ENCODE measurements around the gene PTPRT.

Gene PTPRT

DNA sequence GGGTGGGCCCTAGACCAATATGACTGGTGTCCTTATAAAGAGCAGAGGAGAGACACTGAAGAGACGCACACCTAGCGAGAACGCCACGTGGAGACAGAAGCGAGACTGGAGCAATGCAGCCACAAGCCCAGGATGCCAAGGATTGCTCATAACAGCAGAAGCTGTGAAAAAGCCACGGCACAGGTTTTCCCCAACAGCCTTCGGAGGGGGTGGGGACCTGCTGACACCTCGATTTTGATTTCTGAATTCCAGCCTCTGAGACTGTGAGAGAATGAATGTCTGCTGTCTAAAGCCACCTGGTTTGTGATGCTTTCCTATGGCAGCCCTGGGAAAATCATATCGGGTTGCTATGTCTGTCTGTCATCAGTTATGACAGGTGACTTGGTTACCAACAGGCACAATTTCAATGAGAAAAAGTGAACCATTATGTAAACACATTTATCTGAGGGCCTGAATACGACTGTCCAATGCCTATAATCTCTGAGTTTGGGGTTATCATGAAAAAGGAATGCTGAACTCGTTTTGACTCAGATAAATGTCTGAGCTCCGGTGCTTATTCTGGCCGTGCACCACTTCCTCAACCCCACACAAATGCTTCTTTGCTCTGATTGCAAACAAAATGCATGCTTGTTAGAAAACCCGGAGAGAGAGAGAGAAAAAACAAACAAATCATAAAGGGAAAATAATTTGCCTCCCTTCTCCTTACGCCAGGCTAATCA, 769.7 kb downstream of the PTPRT start:
- no peak for DNase-seq (ENCODE audit: low read depth, low spot score)
- no peak overlapping the region for H3K4me3 ChIP-seq (ENCODE audit: low read length)

DNA sequence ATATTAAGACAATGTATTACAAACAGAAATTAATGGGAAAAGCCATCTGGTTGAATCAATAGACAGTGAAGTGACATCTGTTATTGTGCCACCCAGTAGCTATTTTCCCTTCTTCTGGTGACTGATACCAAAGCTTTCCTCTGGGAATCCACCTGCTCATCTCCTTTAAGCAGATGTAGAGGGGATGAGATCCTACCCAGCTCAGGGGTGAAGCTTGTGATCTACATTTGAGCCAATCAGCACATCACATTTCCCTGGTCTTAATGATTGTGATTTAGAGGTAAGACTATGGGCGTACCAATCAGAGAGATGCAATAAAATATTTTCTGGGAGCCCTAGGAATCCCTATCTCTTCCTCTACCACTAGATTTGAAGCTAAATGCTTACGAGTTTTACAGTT, 782.9 kb downstream of the PTPRT start:
- no peak for DNase-seq (ENCODE audit: low read depth, low spot score)
- no peak overlapping the region for H3K4me3 ChIP-seq (ENCODE audit: low read length)

DNA sequence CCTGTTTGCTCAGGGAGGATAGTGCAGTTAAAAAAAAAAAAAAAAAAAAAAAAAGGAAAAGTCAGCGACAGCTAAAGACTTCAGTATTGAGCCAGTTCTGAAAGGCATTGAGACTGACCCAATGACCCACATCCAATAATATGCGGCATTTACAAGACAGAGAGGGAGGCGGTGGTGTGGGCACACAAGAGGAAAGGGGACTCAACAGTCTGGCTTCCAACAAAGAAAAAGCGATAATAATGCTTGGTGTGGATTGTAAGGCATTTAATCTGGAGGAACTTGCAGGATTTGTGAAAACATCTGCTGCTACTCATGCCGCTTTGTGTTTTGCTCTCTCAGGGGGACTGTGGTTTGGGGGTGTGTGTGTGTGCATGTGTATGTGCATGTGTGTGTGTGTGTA, 787.3 kb downstream of the PTPRT start:
- no peak for DNase-seq (ENCODE audit: low read depth, low spot score)
- H3K4me3 ChIP-seq (ENCODE audit: low read length): no peak overlapping the region

DNA sequence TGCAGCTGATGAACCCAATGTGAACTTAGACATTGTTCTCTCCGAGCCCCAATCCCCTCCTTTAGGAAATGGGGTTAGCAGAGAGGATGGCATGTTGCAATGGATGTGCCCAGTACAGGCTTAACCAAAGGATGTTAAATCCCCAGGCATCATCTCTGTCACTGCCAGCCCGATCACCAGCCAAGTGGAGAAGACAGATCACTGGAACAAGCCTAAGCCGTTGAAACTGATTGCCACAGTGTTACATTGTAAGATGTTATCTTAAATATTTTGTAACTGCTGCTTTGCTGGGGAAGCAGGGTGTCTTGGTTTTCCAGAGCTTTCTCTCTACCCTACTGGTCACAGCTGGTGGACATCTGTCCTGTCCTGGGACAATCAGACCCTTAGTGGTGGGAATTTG, 788.1 kb downstream of the PTPRT start:
- H3K4me3 ChIP-seq (ENCODE audit: low read length): no peak overlapping the region
- no peak for DNase-seq (ENCODE audit: low read depth, low spot score)

DNA sequence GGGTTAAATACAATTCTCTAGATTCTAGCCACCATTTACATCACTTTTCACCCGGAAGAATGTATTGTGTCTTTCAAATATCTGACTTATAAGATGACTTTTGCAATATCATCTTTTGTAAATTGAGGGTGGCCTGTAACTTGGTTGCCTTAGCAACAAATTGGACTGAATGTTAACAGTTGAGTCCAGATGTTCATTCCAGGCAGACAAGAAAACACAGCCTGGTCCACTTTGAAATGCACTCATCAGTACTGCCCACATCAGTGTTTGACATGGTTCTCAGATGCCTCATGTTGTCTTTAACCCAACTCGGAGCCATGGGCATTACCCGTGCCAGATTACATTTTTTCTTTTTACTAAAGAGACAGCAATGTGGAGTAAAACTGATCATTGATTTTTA, 789.9 kb downstream of the PTPRT start:
- DNase-seq (ENCODE audit: low read depth, low spot score): no peak

DNA sequence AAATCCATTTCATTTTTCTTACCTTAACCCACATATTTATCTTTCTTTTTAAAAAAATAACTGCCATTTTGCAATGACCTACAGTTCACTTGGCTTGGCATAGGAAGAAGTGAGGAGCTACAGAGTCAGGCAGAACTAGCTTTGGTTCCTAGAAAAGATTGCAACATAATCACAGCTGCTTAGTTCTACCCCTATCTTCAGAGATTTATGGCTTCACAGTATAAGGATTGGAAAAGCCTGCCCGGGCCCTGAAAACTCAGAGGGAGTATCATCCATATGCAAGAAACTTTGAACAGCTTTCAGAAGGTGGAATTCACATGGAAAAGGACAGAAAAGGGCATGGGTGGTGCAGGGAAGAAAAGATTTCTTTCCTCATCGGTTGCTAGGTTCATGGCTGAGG, 797.3 kb downstream of the PTPRT start:
- no peak for DNase-seq (ENCODE audit: low read depth, low spot score)
- H3K4me3 ChIP-seq (ENCODE audit: low read length): no peak overlapping the region

More for the DNA sequence above, 789.9 kb downstream of the PTPRT start:
- no peak overlapping the region for H3K4me3 ChIP-seq (ENCODE audit: low read length)

DNA sequence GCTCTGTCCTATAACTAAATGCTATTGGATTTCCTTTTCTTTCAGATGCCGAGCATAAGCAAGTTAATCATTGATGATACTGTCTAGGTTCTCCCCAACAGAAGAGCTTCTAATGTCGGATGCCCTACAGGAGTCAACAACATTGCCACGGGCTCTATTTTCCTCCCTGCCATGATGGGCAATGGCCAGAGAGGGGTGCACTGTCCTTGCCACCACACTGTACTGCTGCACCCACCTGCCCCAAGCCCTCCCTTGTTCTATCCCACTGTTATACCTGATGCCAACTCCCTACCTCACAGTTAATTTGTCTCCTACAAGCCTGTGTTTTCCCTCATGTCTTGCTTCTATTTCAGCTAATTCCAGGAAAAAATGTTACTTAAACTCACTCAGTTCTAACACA, 797.9 kb downstream of the PTPRT start:
- H3K4me3 ChIP-seq (ENCODE audit: low read length): no peak overlapping the region
- no peak for DNase-seq (ENCODE audit: low read depth, low spot score)

DNA sequence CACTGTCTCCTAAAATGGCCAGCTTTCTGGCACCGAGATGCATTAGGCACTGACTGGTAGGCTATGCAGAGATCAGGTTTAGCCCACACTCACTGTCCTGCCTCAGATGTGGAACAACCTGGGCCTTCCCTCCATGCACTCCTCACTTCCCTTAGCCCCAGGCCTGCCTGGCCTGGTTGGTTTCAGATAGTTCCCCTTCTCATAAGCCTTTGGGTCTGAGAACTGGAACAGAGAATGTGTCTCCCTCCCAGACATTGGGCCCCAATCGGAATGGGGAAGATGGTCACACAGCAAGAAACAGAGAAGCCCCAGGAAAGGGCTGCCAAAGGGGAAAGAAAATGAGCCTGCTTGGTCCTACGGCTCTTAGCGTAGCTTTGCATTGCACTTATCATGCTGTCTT, 809.4 kb downstream of the PTPRT start:
- H3K4me3 ChIP-seq (ENCODE audit: low read length): no peak overlapping the region
- no peak for DNase-seq (ENCODE audit: low read depth, low spot score)

DNA sequence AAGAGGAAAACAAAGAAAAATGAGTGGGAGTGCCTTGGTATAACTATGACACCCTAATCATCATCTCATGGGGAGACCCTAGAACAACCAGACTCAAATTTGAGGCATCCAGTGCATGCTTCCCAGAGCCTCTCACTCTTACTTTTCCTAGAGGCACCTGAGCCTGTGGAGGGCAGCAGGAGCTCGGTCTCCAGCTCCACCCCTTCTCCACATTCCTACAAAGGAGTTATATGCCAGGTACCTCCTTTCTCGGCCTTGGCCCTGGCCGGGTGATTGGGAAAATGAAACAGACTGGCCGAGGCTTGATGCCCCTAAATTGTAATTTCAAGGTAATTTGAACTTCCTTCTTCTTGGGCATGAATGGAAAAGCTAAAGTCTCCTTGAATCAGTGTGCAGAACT, 810.3 kb downstream of the PTPRT start:
- DNase-seq (ENCODE audit: low read depth, low spot score): no peak
- no peak overlapping the region for H3K4me3 ChIP-seq (ENCODE audit: low read length)

DNA sequence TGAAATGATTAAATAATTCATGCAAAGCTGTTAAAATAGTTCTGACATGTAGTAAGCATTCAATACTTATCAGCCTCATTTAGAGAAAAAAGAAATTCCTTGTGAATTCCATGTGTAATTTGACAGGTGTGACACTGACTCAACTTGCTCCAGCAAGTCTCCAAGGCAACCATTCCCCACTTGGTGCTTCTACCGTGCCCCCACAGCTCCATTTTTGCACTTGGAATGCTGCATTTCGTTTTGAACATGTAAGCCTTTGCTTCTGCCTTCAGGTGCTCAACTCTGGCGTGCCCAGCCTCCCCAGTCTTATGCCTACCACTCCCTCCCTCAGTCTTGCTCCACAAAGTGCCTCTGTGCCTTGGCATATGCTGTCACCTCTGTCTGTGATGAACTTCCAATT, 810.9 kb downstream of the PTPRT start:
- H3K4me3 ChIP-seq (ENCODE audit: low read length): no peak overlapping the region
- DNase-seq (ENCODE audit: low read depth, low spot score): no peak

DNA sequence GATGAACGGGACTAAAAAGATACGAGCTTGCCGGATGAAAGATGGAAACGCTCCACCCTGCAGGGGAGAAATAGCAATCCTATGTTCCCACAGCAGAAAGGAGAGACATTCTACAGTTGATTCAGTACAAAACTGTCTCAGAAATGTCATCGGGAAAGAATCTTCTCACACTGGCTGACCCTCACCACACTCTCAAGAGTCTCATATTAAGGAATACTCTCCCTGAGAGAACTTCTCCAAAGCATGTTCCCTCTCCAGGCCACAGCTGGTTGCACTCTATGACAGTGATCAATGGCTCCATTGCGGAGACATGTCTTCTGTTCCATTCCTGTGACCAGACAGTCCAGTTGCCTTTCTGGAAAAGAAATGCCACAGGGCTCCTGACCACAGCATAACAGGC, 813.6 kb downstream of the PTPRT start:
- H3K4me3 ChIP-seq (ENCODE audit: low read length): no peak overlapping the region
- no peak for DNase-seq (ENCODE audit: low read depth, low spot score)

DNA sequence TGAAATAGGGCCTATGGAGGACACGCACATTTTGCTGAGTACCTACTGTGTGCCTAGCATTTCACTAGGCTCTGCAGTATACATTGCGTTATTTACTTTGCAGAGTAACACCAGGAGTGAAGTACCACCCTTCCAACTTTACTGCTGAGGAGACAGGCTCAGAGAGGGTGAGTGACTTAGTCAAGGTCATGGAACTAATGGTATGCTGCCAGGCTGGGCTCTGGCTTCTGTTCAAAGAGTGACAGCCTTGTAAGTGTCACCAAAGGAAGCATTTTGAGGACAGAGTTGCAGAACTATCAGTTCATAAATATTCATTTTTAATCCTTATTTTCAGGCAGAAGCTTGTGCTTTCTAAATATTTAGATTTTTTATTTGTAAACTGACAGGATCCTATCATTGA, 816.7 kb downstream of the PTPRT start:
- no peak for DNase-seq (ENCODE audit: low read depth, low spot score)
- H3K4me3 ChIP-seq (ENCODE audit: low read length): no peak overlapping the region

DNA sequence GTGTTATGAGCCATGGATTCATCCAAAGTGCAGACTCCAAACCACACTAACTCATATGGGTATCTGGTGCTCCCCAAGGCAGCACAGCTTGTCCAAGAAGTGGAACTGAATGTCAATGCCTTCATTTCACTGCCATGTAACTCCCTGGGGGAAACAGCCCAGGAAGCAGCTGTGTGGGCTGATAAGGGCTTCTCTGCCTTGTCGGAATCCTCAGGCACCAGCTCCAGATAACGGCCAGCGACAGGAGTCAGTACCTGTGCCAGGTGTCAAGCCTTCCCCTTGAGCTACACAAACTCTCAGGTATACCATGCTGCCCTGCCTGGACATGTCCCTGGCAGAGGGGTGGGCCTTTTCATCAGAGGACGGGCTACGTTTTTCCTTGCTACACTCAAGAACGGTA, 819.6 kb downstream of the PTPRT start:
- no peak for DNase-seq (ENCODE audit: low read depth, low spot score)
- no peak overlapping the region for H3K4me3 ChIP-seq (ENCODE audit: low read length)

DNA sequence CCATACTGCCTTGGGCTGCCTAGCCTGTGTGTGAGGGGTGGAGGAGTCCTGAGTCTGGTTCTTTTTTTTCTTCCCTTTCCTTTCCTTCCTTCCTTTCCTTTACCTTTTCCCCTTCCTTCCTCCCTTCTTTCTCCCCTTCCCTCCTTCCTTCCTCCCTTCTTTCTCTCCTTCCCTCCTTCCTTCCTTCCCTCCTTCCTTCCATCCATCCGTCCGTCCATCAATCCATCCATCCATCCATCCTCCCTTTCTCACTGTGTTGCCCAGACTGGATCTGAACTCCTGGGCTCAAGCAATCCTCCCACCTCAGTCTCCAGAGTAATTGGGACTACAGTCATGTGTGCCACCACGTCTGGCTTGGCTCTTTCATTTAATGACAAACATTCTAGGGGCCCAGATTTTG, 820.8 kb downstream of the PTPRT start:
- no peak overlapping the region for H3K4me3 ChIP-seq (ENCODE audit: low read length)
- no peak for DNase-seq (ENCODE audit: low read depth, low spot score)

DNA sequence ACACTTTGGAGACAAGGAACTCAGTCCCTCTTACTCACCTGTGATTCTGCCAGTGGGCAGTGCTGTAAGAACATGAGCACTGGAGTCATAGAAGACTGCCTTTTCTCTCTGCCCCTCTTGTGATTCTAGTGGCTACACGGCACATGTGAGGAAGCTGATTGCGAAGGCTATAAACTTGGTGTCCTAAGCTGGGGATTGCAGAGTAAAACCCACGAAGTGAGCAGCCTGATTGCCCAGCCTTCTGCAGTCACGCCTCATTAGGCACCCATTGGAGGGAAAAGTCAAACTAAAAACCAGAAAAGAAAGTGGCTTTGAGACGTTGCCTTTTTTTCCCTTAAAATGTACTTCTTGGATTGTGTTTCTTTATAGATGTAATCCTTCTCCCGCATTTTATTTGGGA, 823.1 kb downstream of the PTPRT start:
- no peak overlapping the region for H3K4me3 ChIP-seq (ENCODE audit: low read length)
- no peak for DNase-seq (ENCODE audit: low read depth, low spot score)

DNA sequence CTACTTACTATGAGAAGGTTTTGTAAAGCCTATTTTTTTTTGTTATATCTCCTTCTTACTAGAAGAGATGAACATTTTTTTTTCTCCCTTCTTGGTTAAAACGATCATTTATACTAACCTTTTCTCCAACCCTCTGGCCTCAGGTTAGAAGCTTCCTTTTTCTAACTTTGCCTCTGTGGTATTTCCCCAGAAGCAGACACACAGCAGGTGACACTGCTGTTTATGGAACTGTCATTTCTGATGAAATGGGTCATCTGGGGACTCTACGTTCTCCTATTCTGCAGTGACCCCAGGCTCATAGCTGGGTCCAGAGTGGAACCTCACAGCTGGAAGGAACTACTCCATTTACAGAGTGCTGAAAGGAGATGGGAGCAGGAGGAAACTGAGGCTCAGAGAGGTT, 825.3 kb downstream of the PTPRT start:
- DNase-seq (ENCODE audit: low read depth, low spot score): no peak
- H3K4me3 ChIP-seq (ENCODE audit: low read length): no peak overlapping the region

DNA sequence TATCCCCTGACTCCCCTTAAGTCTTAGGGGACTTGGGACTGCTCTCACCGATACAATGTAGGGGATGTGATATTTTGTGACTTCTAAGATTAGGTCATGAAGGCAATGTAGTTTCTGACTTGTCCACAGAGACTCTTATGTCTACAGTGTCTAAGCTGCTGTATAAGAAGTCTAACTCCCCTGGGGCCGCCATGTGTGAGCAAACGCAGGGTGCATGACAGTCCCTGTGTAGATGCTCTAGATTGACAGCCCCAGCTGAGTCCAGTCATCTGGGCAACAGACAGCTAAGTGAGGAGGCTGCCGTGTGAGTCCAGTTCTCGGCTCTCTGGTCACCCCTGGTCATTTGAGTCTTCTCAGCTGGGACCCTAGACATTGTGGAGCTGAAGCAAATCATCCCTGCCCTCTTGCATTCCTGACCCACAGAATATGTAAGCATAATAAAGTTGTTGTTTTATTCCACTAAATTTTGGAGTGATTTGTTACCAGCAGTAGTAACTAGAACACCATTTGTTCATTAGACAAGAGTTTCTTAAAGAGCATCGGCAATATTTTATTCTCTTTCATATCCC, 828.2 kb downstream of the PTPRT start:
- no peak for DNase-seq (ENCODE audit: low read depth, low spot score)
- H3K4me3 ChIP-seq (ENCODE audit: low read length): no peak overlapping the region

DNA sequence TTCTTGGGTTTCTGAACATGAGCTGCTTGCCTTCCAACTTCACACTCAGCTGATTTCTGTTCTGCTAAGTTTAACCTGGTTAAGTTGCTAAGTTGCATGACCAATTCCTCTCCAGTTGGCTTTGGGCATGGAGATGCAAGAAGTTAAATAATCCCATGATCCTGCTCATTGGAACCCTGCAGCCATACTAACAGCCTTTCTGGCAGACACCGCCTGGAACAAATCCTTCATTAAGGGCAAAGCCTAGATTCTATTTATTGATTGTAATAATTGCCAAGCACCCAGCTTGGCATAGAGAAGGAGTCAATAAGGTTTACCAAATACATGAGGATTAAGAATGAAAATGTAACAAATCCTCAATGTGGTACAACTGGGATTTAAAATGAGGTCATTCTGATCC, 829.1 kb downstream of the PTPRT start:
- DNase-seq (ENCODE audit: low read depth, low spot score): no peak
- no peak overlapping the region for H3K4me3 ChIP-seq (ENCODE audit: low read length)

DNA sequence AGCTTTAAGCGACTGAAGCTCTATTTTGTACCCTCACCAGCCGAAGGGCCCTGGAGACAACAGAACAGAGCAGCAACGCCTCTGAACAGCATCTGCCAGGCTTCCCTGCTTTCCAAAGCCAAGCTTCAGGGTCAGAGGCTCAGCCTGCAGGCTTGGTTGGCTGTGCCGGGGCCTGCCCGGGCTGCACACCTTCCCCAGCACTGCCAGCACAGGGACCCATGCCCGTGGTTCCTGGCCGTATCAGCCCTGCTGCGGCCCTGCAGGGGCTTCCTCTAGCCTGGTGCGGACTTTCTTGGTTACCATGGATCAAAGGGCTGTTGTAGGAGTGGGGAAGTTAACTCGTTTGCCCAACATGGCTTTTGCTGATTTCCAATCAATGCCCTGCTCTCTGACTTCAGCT, 830.1 kb downstream of the PTPRT start:
- no peak overlapping the region for H3K4me3 ChIP-seq (ENCODE audit: low read length)
- DNase-seq (ENCODE audit: low read depth, low spot score): no peak

DNA sequence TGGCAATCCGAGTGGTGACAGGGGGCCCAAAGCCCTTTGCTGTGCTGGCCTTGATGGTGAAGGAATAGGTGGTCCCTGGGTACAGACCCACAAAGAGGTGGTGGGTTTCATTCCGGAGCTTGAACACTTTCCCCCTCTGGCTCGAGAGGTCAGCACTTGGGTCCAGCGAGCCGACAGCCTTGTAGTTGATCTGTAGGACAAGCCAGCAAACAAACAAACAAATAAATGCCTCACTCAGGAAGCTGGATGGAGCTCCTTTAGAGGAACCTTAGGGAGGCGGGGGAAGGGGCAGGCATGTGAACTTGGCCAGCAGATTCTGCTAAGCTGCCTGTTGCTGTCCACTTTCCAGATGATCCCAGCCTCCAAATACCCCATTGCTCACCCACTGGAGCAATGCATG, 837.6 kb downstream of the PTPRT start:
- DNase-seq (ENCODE audit: low read depth, low spot score): no peak
- no peak overlapping the region for H3K4me3 ChIP-seq (ENCODE audit: low read length)

DNA sequence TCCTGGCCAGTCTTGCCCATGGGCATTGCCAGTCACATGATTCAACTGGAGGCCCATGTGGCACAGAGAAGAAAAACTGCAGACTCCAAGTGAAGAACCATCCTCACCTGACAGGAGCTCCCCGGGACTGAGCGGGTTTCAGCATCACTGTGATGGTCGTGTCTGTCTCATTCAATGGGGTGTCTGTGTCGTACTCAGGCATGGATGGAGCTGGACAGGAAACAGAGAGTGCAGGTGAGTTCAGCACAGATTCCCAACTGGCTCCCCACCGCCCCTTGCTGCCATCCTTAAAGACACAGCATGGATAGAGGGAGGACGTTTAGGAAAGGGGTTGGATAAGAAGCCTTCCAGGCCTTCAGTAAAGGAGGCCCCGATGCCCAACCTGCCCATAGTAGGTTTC, 839.2 kb downstream of the PTPRT start:
- no peak for DNase-seq (ENCODE audit: low read depth, low spot score)
- no peak overlapping the region for H3K4me3 ChIP-seq (ENCODE audit: low read length)

Data from Jurkat, Clone E6-1 (cell line).